ENCODE measurements around the gene PSMB3.
"Not testable (repeated sequence)": the region's sequence is repeated elsewhere in the genome, so short reads cannot be mapped to it uniquely, and the experiment has no call there.

Gene PSMB3

GRCh38 chr17:38748149-38748891, 4.2 kb upstream of the PSMB3 start, which contains the start of gene PCGF2:
Gene PCGF2 (minus strand): TSS chr17:38748336. CDS start chr17:38740402, 7,934 bp downstream.
- DNase-seq (ENCODE audit: insufficient read length, low spot score) (peak; percentile 89), FAIRE-seq (no peak)

- DNase-seq (ENCODE audit: insufficient read length, low spot score) (no peak), FAIRE-seq (no peak)
These were observed 3.7 kb upstream of the PSMB3 start for GRCh38 chr17:38748892-38749222.

DNA sequence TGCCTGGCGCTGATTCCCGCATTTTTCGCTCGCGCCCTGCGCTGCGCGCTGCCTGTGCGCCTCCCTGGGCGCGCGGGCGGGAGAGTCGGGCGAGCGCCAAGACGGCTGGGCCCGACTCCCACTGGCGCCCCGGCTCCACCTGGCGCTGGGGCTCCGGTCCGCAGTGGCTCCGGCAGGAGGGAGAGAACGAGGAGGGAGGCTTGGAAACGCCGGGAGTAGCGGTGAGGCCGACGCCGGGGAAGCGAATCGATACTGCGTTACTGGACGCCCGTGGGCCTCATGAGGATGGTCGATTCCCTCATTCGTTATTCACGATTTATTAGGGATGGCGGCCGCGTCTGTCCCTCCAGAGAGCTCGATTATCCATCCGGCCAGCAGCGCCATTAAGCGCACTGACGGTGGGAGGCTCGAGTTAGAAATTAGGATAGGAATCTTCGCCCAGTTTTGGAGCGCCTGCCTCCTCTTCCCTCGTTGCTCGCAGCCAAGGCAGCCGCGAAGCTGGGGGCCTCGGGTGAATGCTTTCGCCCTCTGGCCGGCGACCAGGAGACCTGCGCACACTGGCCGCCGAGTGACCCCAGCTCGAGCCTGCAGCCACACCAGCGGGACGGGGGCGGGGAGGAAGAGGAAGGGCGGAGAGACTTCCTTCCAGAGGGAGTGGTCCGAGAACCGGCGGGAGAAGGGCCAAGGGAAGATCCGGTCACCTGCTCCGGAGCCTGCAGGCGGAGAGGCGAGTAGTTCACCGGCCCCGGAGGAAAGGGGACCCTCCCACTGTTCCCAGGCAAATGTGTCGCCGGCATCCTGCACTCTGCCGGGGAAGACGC, 3.1 kb upstream of the PSMB3 start:
- DNase-seq (ENCODE audit: insufficient read length, low spot score) (peak; percentile 84), FAIRE-seq (no peak)

GRCh38 chr17:38750044-38750311, 2.6 kb upstream of the PSMB3 start:
- FAIRE-seq = no peak

GRCh38 chr17:38750312-38751121, 2.0 kb upstream of the PSMB3 start:
- FAIRE-seq = no peak
- no peak for DNase-seq (ENCODE audit: insufficient read length, low spot score)

More at GRCh38 chr17:38750044-38750311, 2.6 kb upstream of the PSMB3 start:
- no peak for DNase-seq (ENCODE audit: insufficient read length, low spot score)

DNA sequence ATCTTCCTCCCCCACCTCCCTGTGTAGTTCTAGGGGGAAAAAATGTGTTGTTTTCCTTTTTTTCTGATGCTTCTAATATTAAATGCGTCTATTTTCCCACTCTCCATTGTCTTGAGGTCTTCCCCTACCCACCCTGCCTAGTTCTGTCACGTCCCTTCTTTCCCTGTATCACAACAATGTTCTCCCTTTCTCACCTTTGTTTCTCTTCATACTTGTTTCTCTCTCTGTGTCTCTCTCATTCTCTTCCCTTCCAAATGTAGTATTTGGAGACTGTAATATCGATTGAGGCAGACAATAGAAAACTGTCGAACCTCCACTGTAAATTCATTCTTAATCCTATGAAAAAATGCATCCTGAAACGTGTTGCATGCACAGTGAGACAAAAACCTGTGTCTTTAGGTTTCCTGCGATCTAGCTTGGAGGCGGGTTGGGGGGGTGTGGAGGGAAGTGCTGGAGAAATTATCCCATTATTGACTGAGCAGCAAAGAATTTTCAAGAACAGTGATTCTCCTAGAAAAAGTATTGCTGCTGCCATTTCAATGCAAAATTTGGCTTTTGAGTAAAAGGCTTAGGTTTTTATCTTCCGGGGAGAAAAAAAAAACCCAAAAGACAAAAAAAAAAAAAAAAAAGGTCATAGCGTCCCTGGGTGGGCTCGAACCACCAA, 1.3 kb upstream of the PSMB3 start:
- no peak for DNase-seq (ENCODE audit: insufficient read length, low spot score)

DNA sequence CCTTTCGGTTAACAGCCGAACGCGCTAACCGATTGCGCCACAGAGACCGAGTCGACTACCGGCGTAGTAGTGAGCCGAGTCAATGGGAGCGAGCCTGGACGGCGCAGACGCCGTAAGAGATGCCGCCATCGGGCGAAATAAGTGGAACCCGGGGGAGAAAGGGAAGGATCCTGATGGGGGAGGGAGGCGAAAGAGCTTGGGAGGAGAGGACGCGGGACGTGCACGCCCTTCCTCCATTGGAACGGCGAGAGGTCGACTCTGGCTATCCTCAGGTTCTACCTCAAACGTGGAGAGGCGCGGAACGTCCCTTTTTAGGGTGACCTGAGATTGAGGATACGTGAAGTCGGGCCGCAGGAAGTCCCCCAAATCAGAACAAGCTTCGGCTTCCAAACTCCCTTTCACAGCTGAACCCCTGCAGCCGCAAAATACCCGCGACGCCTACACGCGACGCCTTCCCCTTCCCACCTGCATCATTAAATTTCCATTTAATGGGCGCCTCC, 683 bp upstream of the PSMB3 start:
- DNase-seq (ENCODE audit: insufficient read length, low spot score) (peak; percentile 89), FAIRE-seq (no peak)

More for the DNA sequence above, 1.3 kb upstream of the PSMB3 start:
- FAIRE-seq = no peak

DNA sequence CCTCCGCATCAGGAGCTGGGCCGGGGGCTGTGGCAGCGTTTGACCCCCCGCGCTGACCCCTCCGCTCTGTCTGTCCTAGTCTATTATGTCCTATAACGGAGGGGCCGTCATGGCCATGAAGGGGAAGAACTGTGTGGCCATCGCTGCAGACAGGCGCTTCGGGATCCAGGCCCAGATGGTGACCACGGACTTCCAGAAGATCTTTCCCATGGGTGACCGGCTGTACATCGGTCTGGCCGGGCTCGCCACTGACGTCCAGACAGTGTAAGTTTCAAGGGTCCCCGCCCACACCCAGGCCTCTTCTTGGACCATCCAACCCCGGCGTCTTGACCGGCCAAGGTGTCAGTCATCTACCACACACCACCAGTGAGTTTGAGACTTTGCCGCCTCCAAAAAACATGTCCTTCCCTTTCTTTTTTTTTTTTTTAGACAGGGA, 548 bp downstream of the PSMB3 start:
- DNase-seq (ENCODE audit: insufficient read length, low spot score) (no peak), FAIRE-seq (no peak)

GRCh38 chr17:38761612-38762011, 9.1 kb downstream of the PSMB3 start:
- DNase-seq (ENCODE audit: insufficient read length, low spot score) (no peak), FAIRE-seq (no peak)

- DNase-seq (ENCODE audit: insufficient read length, low spot score) (no peak), FAIRE-seq (no peak)
These were observed 9.7 kb downstream of the PSMB3 start for GRCh38 chr17:38762231-38762630.

DNA sequence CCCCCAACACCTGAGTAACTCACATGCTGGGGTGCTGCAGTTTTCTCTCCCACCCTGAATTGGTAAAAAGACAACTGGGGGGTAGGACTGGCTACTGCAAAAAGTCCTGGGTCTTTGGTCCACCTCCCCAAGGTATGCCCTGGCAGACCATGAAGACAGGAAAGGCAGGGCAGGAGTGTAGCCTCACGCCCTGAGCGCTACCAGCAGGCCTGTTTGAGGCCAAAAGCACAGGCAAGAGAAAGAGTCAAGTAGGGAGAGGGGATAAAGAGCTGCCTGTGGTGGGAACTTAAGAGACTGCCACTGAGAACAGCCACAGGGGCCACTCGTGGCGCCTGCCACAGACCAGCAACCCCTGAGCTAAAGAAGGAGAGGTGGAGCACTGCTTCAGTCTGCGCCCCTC, 13.8 kb downstream of the PSMB3 start:
- FAIRE-seq (no peak), DNase-seq (ENCODE audit: insufficient read length, low spot score) (no peak)

- no peak for FAIRE-seq
- no peak for DNase-seq (ENCODE audit: insufficient read length, low spot score)
These were observed 15.9 kb downstream of the PSMB3 start for GRCh38 chr17:38768417-38768816.

GRCh38 chr17:38773258-38773657, 20.7 kb downstream of the PSMB3 start:
- no peak for FAIRE-seq
- no peak for DNase-seq (ENCODE audit: insufficient read length, low spot score)

- no peak for DNase-seq (ENCODE audit: insufficient read length, low spot score)
- no peak for FAIRE-seq
These were observed 25.2 kb downstream of the PSMB3 start for GRCh38 chr17:38777641-38778250.

- FAIRE-seq = no peak
These were observed 27.6 kb downstream of the PSMB3 start for GRCh38 chr17:38779965-38780752.

DNA sequence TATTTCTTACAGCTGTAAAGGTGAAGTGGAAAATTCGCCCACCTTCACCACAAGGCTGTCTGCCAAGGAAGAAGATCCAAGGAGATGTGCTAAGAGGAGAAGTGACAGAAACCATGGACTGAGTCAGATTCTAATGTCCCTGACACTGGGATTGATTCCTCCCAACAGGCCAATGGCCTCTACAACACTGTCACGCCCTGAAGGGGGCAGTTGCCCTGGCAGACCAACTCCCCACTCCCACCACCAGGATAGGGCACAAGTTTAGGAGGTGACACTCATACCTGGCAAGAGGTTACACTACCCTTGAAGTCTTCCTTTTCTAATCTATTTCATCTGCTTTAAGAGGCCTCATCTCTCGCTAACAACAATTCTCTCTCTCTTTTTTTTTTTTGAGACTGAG, 30.7 kb downstream of the PSMB3 start:
- FAIRE-seq = no peak

More at GRCh38 chr17:38779965-38780752, 27.6 kb downstream of the PSMB3 start:
- DNase-seq (ENCODE audit: insufficient read length, low spot score) = no peak

GRCh38 chr17:38786372-38786771, 33.8 kb downstream of the PSMB3 start:
- DNase-seq (ENCODE audit: insufficient read length, low spot score) (no peak), FAIRE-seq (no peak)

More for the DNA sequence above, 30.7 kb downstream of the PSMB3 start:
- no peak for DNase-seq (ENCODE audit: insufficient read length, low spot score)

DNA sequence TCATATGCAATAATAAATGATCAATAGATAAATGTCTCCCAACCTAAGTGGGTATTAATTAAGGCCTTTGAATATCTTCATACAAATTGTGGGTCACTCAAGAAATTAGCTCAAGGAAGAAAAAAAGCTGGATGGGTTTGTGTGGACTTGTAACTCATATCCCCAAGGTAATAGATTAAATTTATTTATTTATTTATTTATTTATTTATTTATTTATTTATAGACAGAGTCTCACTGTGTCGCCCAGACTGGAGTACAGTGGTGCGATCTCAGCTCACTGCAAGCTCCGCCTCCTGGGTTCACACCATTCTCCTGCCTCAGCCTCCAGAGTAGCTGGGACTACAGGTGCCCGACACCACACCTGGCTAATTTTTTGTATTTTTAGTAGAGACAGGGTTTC, 35.5 kb downstream of the PSMB3 start:
- not testable (repeated sequence) for FAIRE-seq; DNase-seq (ENCODE audit: insufficient read length, low spot score)

GRCh38 chr17:38789185-38789584, 36.6 kb downstream of the PSMB3 start:
- DNase-seq (ENCODE audit: insufficient read length, low spot score) (no peak), FAIRE-seq (no peak)

Measured in HTR-8/SVneo (cell line).